NCI-H345 (cell line): ENCODE measurements around the gene LRRN4CL.
"Not testable (repeated sequence)": the region's sequence is repeated elsewhere in the genome, so short reads cannot be mapped to it uniquely, and the experiment has no call there.

Experiments
- DNase-seq: peaks from one replicate; lab custom pipeline; 2025; lab: John Stamatoyannopoulos, UW

LRRN4CL gene

GRCh38 chr11:62709247-62710000 lies 20.1 kb upstream of the LRRN4CL start:
- peak; percentile 99 for DNase-seq

GRCh38 chr11:62708793-62709192 lies 19.5 kb upstream of the LRRN4CL start:
- peak; percentile 70 for DNase-seq

GRCh38 chr11:62708392-62708791 lies 19.1 kb upstream of the LRRN4CL start:
- DNase-seq, result no peak

GRCh38 chr11:62707277-62707861 lies 18.0 kb upstream of the LRRN4CL start, which contains the start of the genes BSCL2 and GNG3:
BSCL2 (minus strand) TSS chr11:62707424; CDS start chr11:62707195, 229 bp downstream.
GNG3 (plus strand) TSS chr11:62707676; CDS start chr11:62708296, 620 bp downstream.
- no peak for DNase-seq

GRCh38 chr11:62706850-62707247 lies 17.5 kb upstream of the LRRN4CL start:
- DNase-seq, result no peak

GRCh38 chr11:62705880-62706849 lies 16.8 kb upstream of the LRRN4CL start:
- peak; percentile 97 for DNase-seq

GRCh38 chr11:62705413-62705812 lies 16.1 kb upstream of the LRRN4CL start:
- no peak for DNase-seq

- DNase-seq, result not testable (repeated sequence)
These were observed 14.6 kb upstream of the LRRN4CL start for GRCh38 chr11:62703921-62704320.

GRCh38 chr11:62702246-62702645 lies 12.9 kb upstream of the LRRN4CL start:
- no peak for DNase-seq

GRCh38 chr11:62694455-62695167 lies 5.3 kb upstream of the LRRN4CL start:
- DNase-seq, result peak; percentile 67

- not testable (repeated sequence) for DNase-seq
These were observed 4.3 kb upstream of the LRRN4CL start for GRCh38 chr11:62693624-62694023.

- DNase-seq, result no peak
These were observed 839 bp downstream of the LRRN4CL start for GRCh38 chr11:62688491-62688890.

- DNase-seq, result no peak
These were observed 1.6 kb downstream of the LRRN4CL start for GRCh38 chr11:62687508-62688396.

- no peak for DNase-seq
These were observed 6.8 kb downstream of the LRRN4CL start for GRCh38 chr11:62682518-62682917.

- peak; percentile 56 for DNase-seq
These were observed 8.5 kb downstream of the LRRN4CL start for GRCh38 chr11:62680825-62681240.

GRCh38 chr11:62678770-62679696 lies 10.3 kb downstream of the LRRN4CL start, which contains the start of gene UBXN1:
UBXN1 (minus strand) TSS chr11:62679073; CDS start chr11:62678923, 150 bp downstream.
- DNase-seq, result peak; percentile 89

GRCh38 chr11:62678433-62678769 lies 10.9 kb downstream of the LRRN4CL start:
- no peak for DNase-seq

GRCh38 chr11:62677714-62678113 lies 11.6 kb downstream of the LRRN4CL start:
- DNase-seq, result no peak

GRCh38 chr11:62677156-62677555 lies 12.2 kb downstream of the LRRN4CL start:
- DNase-seq, result no peak
